Astrocyte (in vitro differentiated cells and primary cell): ENCODE results near the gene CES2.

Experiments used
- EZH2 ChIP-seq: IDR thresholded peaks from 2 replicates; pipeline ENCODE4 v1.6.1; 2012; ENCODE audit warnings: mild to moderate bottlenecking, low read length, inconsistent platforms; ENCODE audit not compliant: insufficient read depth
- TF ChIP-seq, protein P1 (sequence below): IDR thresholded peaks from 2 replicates; pipeline ENCODE4 v1.5.1; 2011; ENCODE audit warnings: low read depth, mild to moderate bottlenecking, inconsistent platforms, low read length, moderate library complexity; ENCODE audit not compliant: insufficient read depth

DNA sequence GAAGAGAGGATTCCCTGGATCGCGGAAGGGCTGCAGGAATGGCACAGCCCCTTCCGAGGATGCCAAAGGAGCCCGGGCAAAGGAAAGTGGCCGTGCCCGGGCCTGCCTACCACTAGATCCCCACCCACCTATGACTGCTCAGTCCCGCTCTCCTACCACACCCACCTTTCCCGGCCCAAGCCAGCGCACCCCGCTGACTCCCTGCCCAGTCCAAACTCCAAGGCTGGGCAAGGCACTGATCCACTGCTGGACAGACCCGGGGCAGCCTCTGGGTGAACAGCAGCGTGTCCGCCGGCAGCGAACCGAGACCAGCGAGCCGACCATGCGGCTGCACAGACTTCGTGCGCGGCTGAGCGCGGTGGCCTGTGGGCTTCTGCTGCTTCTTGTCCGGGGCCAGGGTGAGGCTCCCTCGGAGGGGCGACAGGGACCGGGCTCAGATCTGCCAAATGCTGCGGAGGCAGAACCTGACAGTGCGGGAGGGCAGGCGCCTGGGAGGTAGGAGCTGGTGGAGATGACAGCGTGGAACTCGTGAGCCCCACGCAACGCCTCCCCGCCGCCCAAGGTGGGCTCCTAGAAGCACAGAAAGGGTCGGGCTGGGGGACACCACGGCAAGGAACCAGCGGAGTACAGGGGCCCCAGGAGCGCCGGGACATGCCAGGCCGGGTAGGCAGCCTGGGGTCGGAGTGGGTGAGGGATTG lies at the start of gene CES2:
- TF ChIP-seq, protein P1, sequence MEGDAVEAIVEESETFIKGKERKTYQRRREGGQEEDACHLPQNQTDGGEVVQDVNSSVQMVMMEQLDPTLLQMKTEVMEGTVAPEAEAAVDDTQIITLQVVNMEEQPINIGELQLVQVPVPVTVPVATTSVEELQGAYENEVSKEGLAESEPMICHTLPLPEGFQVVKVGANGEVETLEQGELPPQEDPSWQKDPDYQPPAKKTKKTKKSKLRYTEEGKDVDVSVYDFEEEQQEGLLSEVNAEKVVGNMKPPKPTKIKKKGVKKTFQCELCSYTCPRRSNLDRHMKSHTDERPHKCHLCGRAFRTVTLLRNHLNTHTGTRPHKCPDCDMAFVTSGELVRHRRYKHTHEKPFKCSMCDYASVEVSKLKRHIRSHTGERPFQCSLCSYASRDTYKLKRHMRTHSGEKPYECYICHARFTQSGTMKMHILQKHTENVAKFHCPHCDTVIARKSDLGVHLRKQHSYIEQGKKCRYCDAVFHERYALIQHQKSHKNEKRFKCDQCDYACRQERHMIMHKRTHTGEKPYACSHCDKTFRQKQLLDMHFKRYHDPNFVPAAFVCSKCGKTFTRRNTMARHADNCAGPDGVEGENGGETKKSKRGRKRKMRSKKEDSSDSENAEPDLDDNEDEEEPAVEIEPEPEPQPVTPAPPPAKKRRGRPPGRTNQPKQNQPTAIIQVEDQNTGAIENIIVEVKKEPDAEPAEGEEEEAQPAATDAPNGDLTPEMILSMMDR: no peak
- no peak for TF ChIP-seq EZH2
